B cell (primary cell): ENCODE data around the gene CEP41. TPM values are rescaled to one million over a fixed set of nuclear protein-coding genes. Genes with fewer than 3 reads are reported as not detected.

Source experiments
- ATAC-seq: fragments of 200-7000 bp; cut with Tn5 transposase; one replicate; pipeline ENCODE4 v1.10.0; 2021; ENCODE audit warnings: low read depth, mild to moderate bottlenecking, moderate number of reproducible peaks, moderate library complexity
- CTCF ChIA-PET: fragments of 350-600 bp; sonication (Branson Sonifier 250); formaldehyde crosslinking; loops from one replicate; lab custom pipeline; 2021; ENCODE audit warnings: antibody characterized with exemption, inconsistent platforms; lab: Charles Lee
- POLR2A ChIA-PET: fragments of 350-600 bp; sonication (Branson Sonifier 250); formaldehyde crosslinking; loops from one replicate; lab custom pipeline; 2021; ENCODE audit warnings: antibody characterized with exemption; lab: Charles Lee
- DNase-seq: peaks from one replicate; pipeline ENCODE4 v3.0.0; 2013
- H2AFZ ChIP-seq: 2 replicates; pipeline ENCODE4 v1.6.1; 2012; ENCODE audit warnings: mild to moderate bottlenecking, low read depth, low read length; ENCODE audit not compliant: insufficient read depth, poor library complexity, severe bottlenecking
- H3K27ac ChIP-seq, 2 donors: 1 replicate in 1 of 2; 2 replicates in 1 of 2; pipeline ENCODE4 v1.5.1; 2012 to 2013; ENCODE audit warnings: low read length in 2 of 2, mild to moderate bottlenecking in 2 of 2, moderate library complexity in 1 of 2
- H3K27me3 ChIP-seq, 4 experiments: fragments of 200-600 bp in 1 of 4; sonication (generic) in 1 of 4; replicated peaks in 1 of 4; 1 replicate in 2 of 4; 2 replicates in 2 of 4; pipeline versions ENCODE4 v1.6.1 to v1.7.0; 2013 to 2016; ENCODE audit warnings: low read length in 3 of 4, mild to moderate bottlenecking in 2 of 4, mixed read lengths in 1 of 4, moderate library complexity in 1 of 4; ENCODE audit not compliant: insufficient read depth in 4 of 4, control insufficient read depth in 3 of 4; ENCODE audit errors: control extremely low read depth in 1 of 4
- H3K36me3 ChIP-seq, 2 experiments: replicated peaks in 1 of 2; 1 replicate in 1 of 2; 2 replicates in 1 of 2; pipeline versions ENCODE4 v1.6.1 to v1.7.1; 2013; ENCODE audit warnings: low read length in 1 of 2; ENCODE audit not compliant: insufficient read depth in 2 of 2, control insufficient read depth in 1 of 2; ENCODE audit errors: control extremely low read depth in 1 of 2, extremely low read depth in 1 of 2
- H3K4me1 ChIP-seq, 2 donors: fragments of 200-600 bp in 1 of 2; sonication (generic) in 1 of 2; 1 replicate in 1 of 2; 2 replicates in 1 of 2; pipeline versions ENCODE4 v1.5.1 to v1.6.1; 2013 to 2017; ENCODE audit warnings: low read length in 2 of 2; ENCODE audit not compliant: control insufficient read depth in 2 of 2, insufficient read depth in 2 of 2
- H3K4me2 ChIP-seq: replicated peaks from 2 replicates; pipeline ENCODE3; 2012; ENCODE audit warnings: mild to moderate bottlenecking, low read depth, low read length; ENCODE audit not compliant: poor library complexity, severe bottlenecking
- H3K4me3 ChIP-seq, 5 experiments: fragments of 200-600 bp in 1 of 5; sonication (generic) in 1 of 5; 1 replicate in 3 of 5; 2 replicates in 2 of 5; pipeline versions ENCODE4 v1.5.1 to v1.7.0; 2011 to 2016; ENCODE audit warnings: low read length in 4 of 5, mild to moderate bottlenecking in 4 of 5, low read depth in 2 of 5, control low read depth in 1 of 5, moderate library complexity in 1 of 5; ENCODE audit not compliant: insufficient read depth in 1 of 5; ENCODE audit errors: control extremely low read depth in 1 of 5, extremely low read depth in 1 of 5
- H3K79me2 ChIP-seq: fragments of 200-600 bp; sonication (generic); one replicate; pipeline ENCODE4 v1.6.0; 2016; ENCODE audit warnings: low read length; ENCODE audit not compliant: control insufficient read depth, insufficient read depth
- H3K9ac ChIP-seq: fragments of 200-600 bp; sonication (generic); 2 replicates; pipeline ENCODE4 v1.6.1; 2017; ENCODE audit warnings: mild to moderate bottlenecking, low read length, moderate library complexity
- H3K9me3 ChIP-seq, 3 donors: one replicate each; pipeline versions ENCODE4 v1.6.1 to v1.7.1; 2013; ENCODE audit warnings: low read length in 2 of 3; ENCODE audit not compliant: control insufficient read depth in 2 of 3, insufficient read depth in 1 of 3; ENCODE audit errors: control extremely low read depth in 1 of 3
- H4K20me1 ChIP-seq: 2 replicates; pipeline ENCODE4 v1.6.0; 2012; ENCODE audit warnings: mild to moderate bottlenecking, low read length; ENCODE audit not compliant: insufficient read depth, control insufficient read depth, poor library complexity, severe bottlenecking
- H3K27ac Mint-ChIP-seq: one replicate; pipeline ENCODE4 v1.8.0; 2021; ENCODE audit warnings: mixed read lengths
- H3K27me3 Mint-ChIP-seq: one replicate; pipeline ENCODE4 v1.8.0; 2021; ENCODE audit warnings: mixed read lengths
- H3K4me1 Mint-ChIP-seq: one replicate; pipeline ENCODE4 v1.8.0; 2021; ENCODE audit warnings: mixed read lengths
- H3K4me3 Mint-ChIP-seq: one replicate; pipeline ENCODE4 v1.8.0; 2021; ENCODE audit warnings: mixed read lengths
- H3K9me3 Mint-ChIP-seq: one replicate; pipeline ENCODE4 v1.8.0; 2022; ENCODE audit warnings: mixed read lengths; ENCODE audit not compliant: insufficient read depth
- EZH2 ChIP-seq: IDR thresholded peaks from 2 replicates; pipeline ENCODE4 v1.6.1; 2012; ENCODE audit warnings: borderline replicate concordance, low read depth, mild to moderate bottlenecking, moderate library complexity, low read length; ENCODE audit not compliant: insufficient read depth, poor library complexity, severe bottlenecking
- WGBS: methylation state at CpG from one replicate; pipeline ENCODE4 v1.1.5; 2013; ENCODE audit warnings: missing lambda C conversion rate; ENCODE audit not compliant: insufficient coverage; 5-methylcytosine and 5-hydroxymethylcytosine counted together
- intact Hi-C: fragments of 100-400 bp; cut with micrococcal nuclease; formaldehyde crosslinking; loops from one replicate; pipeline ENCODE4 v1.10.0; 2022
- polyA plus RNA-seq: library from polyadenylated mRNA; depleted of rRNA; stranded (reverse); fragments of >200 nt; gene quantifications from 2 replicates; pipeline ENCODE4 v1.2.3, GENCODE V29; 2012
- total RNA-seq, 2 donors: library from RNA; stranded (reverse); fragments of 120-200 nt in 1 of 2; gene quantifications; 1 replicate in 1 of 2; 2 replicates in 1 of 2; pipeline versions ENCODE4 v1.2.3 to v1.2.4, GENCODE V29; 2013 to 2022
- TF ChIP-seq, protein P1 (sequence below): fragments of 200-600 bp; IDR thresholded peaks from one replicate; pipeline ENCODE4 v1.8.0; 2022; ENCODE audit warnings: antibody characterized with exemption, mild to moderate bottlenecking

CEP41 gene
- total and polyA plus RNA-seq, 2 donors (not counting 1 experiment from before 2014, with no cell fraction given): 3.4 to 5.9 TPM

DNA sequence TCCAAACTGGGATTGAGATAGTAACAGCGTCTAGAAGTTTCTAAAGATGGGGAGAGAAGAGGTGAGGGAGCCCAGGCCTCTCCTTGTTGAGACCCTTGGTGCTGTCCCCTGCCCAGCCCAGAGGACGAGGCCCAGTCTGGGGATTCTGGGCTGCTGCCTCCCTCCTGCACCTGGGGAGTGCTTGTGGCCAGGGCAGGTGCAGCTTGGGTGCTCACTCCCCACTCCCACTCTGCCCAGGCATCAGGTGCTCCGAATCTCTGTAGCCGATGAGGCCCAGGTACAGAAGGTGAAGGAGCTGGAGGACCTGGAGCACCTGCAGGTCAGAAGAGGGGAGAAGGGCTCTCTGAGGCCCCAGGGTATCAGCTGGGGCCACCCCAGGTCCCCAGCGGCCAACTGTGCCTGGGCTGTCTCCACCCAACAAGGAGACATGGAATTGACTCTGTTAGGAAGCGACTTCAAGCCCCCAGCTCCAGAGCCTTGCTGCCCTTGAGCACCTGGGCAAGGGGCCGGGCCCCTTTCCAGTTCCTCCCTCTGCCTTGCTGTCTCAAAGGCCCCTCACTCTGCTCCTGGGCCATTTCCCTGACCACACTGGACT, 59.9 kb downstream of the CEP41 start:
- 87% methylated on average over 7 of the region's 7 CpGs for WGBS
- no peak overlapping the region for H3K4me3 ChIP-seq
- CTCF ChIA-PET: no interaction called here
- peaks cover 5% of the 10 kb centered on the region for H3K9me3 Mint-ChIP-seq
- no peaks in the 10 kb centered on the region for H3K36me3 ChIP-seq
- H3K9me3 ChIP-seq: peaks cover 0 to 17% (median 0%) of the 10 kb centered on the region in 3 donors
- no peak overlapping the region for H3K27ac ChIP-seq
- H3K4me2 ChIP-seq: no peak overlapping the region
- DNase-seq: no peak
- H3K79me2 ChIP-seq: no peaks in the 10 kb centered on the region
- H3K27me3 ChIP-seq: no peaks in the 10 kb centered on the region
- no peak overlapping the region for H3K27ac Mint-ChIP-seq
- no peaks in the 10 kb centered on the region for H3K4me1 ChIP-seq
- H3K4me1 Mint-ChIP-seq: no peaks in the 10 kb centered on the region
- TF ChIP-seq, protein P1, sequence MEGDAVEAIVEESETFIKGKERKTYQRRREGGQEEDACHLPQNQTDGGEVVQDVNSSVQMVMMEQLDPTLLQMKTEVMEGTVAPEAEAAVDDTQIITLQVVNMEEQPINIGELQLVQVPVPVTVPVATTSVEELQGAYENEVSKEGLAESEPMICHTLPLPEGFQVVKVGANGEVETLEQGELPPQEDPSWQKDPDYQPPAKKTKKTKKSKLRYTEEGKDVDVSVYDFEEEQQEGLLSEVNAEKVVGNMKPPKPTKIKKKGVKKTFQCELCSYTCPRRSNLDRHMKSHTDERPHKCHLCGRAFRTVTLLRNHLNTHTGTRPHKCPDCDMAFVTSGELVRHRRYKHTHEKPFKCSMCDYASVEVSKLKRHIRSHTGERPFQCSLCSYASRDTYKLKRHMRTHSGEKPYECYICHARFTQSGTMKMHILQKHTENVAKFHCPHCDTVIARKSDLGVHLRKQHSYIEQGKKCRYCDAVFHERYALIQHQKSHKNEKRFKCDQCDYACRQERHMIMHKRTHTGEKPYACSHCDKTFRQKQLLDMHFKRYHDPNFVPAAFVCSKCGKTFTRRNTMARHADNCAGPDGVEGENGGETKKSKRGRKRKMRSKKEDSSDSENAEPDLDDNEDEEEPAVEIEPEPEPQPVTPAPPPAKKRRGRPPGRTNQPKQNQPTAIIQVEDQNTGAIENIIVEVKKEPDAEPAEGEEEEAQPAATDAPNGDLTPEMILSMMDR: no peak
- no peak for TF ChIP-seq EZH2
- H3K27me3 Mint-ChIP-seq: no peaks in the 10 kb centered on the region
- no peak for ATAC-seq
- H3K9ac ChIP-seq: no peak overlapping the region
- H2AFZ ChIP-seq: no peak overlapping the region
- POLR2A ChIA-PET: no interaction called here
- no peaks in the 10 kb centered on the region for H4K20me1 ChIP-seq
- intact Hi-C loops: no loop called here
- H3K4me3 Mint-ChIP-seq: no peak overlapping the region

DNA sequence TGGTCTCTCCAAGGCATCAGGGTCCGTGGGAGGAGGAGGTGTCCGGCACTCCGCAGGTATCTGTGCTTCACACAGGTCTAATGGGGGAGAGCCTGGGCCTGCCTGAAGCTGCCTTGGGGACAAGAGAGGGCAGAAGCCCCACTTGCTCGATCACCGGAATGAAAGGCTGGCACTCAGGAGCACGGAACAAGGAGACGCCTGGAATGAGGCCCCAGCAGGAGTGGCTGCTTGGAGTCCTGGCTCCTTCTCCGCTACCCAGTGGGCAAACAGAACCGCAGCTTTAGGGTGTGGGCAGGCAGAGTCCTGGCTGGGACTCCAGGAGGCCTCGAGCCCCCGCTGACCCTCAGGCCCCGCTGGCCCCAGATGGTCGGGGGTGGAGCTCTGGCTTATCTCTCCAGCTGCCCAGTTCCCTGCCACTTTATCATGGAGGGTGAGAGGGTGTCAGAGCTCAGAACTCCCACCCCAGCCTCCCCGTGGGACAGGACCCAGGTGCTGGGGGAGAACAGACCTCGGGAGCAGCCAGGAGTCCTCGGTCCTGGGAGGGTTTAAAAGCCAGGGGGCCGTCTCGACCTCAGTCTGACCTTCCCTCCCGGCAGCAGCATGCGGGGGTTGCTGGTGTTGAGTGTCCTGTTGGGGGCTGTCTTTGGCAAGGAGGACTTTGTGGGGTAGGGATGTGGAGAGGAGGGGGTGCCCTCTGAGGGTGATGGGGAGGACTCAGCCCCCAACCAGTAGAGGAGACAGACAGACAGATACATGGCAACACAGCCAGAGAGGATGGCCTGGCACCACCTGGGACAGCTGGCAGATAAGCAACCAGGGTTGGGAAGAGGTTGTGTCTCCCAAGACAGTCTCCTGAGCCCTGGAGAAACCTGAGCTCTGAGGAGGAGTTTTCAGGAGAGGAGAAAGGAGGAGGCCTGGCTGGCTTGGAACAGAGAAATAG, 60.6 kb downstream of the CEP41 start, which contains the start of gene CPA1:
TSS of gene CPA1 (plus strand) at position 574 of the 940 bp plus-strand sequence. CDS start at position 601, 27 bp downstream.
- H3K9ac ChIP-seq: no peak within 1 kb of the TSS
- POLR2A ChIA-PET: no interaction called here
- no peak for ATAC-seq
- H3K27ac Mint-ChIP-seq: no peak within 1 kb of the TSS
- H2AFZ ChIP-seq: no peak within 1 kb of the TSS
- H3K4me2 ChIP-seq: no peak within 1 kb of the TSS
- H3K4me1 ChIP-seq: no peaks in the 10 kb centered on the region
- no peaks in the 10 kb centered on the region for H3K27me3 Mint-ChIP-seq
- no peak within 1 kb of the TSS for H3K4me3 Mint-ChIP-seq
- no peaks in the 10 kb centered on the region for H3K27me3 ChIP-seq
- H3K27ac ChIP-seq: no peak within 1 kb of the TSS
- intact Hi-C loops: no loop called here
- H3K79me2 ChIP-seq: no peaks in the 10 kb centered on the region
- H3K4me3 ChIP-seq: no peak within 1 kb of the TSS
- H4K20me1 ChIP-seq: no peaks in the 10 kb centered on the region
- TF ChIP-seq, protein P1: no peak
- TF ChIP-seq EZH2: no peak
- WGBS: 90% methylated on average over 18 of the region's 20 CpGs
- H3K9me3 Mint-ChIP-seq: peaks cover 5% of the 10 kb centered on the region
- H3K4me1 Mint-ChIP-seq: no peaks in the 10 kb centered on the region
- DNase-seq: no peak
- H3K36me3 ChIP-seq: no peaks in the 10 kb centered on the region
- peaks cover 0 to 19% (median 0%) of the 10 kb centered on the region in 3 donors for H3K9me3 ChIP-seq
- CTCF ChIA-PET: no interaction called here
